Measurements from ENCODE around the gene JAZF1.

DNA sequence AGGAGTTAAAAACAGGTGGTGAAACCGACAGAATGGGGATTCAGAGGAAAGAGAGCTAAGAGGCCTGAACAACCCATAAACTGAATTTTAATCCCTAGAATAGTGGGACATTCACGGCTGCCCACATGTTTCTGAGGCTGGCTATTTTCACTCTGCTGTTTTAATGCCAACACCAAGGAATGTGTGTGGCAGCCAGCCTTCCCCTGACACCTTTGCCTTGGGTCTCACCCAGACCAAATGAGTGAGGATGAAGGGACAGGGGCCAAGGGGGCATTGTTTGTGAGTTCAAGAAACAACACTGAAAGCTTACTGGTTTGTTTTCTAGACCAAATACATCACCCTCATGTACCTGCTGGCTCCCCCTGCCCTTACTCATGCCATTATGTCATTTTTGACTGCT, 164.3 kb downstream of the JAZF1 start:
- TF ChIP-seq CTCF (IDR thresholded peaks at IDR 0.05) (no peak), POLR2A (IDR thresholded peaks at IDR 0.05) (no peak), POLR2AphosphoS5 (IDR thresholded peaks at IDR 0.05) (no peak), EP300 (IDR thresholded peaks at IDR 0.05) (no peak)

Measured in gastroesophageal sphincter (tissue), 3 donors.